HG03097 (cell line): Measurements from ENCODE around the gene NAT14.
"Not testable (repeated sequence)": the region's sequence is repeated elsewhere in the genome, so short reads cannot be mapped to it uniquely, and the experiment has no call there.

Experiments
- ATAC-seq: cut with Tn5 transposase; IDR thresholded peaks from one replicate; pipeline ENCODE4 v1.9.1; 2021; ENCODE audit not compliant: unreplicated experiment, low FRiP score

NAT14 gene

GRCh38 chr19:55485439-55486011 lies 537 bp downstream of the NAT14 start:
- ATAC-seq, result no peak

- ATAC-seq, result no peak
These were observed 1.3 kb downstream of the NAT14 start for GRCh38 chr19:55486043-55486970.

DNA sequence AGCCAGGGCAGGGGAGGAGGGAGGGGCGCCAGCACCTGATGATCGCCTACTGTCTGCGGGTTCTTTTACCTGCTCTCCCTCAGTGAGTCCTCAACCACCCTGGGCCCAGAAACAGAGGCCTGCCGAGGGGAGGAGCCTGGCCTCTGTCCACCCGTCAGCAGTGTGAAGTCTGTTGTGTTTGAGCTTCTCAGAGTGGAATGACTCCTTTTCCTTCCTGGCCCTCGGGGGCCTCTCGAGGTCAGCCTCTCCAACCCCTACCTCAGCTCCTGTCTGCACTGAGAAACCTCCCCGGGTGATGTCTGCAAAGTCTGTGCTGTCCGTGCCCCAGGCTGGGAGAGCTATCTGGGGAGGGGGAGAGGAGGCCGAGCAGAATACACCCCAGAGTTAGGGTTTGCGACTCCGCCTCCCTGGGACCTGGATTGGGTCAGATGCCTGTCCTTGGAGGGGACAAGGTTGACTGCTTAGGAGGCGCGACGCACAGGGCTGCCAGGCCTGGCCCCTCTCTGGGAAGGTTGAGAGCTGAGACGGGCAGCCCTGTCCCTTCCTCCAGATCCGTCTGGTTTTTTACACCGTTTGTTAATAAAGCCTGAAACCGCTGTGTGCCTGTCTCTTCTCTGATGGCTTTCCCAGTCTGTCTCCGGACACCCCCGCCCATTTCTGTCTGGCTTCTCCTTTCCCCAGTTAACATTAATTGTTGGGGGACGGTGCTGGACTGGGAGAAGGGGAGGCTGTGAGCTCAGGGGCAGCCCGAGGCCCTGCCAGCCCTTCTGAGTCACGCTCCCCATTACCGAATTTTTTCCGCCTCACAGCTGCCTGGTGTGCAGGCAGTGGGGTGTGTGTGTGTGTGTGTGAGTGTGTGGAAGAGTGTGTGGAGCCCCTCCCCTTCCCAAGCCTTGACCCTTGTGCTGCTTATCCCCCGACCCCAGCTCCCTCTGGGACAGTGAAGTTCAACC lies 2.3 kb downstream of the NAT14 start:
- no peak for ATAC-seq

GRCh38 chr19:55487924-55488687 lies 3.1 kb downstream of the NAT14 start, which contains the start of gene SSC5D:
Gene SSC5D (plus strand): TSS chr19:55488436. CDS start chr19:55488590, 154 bp downstream.
- ATAC-seq, result no peak

DNA sequence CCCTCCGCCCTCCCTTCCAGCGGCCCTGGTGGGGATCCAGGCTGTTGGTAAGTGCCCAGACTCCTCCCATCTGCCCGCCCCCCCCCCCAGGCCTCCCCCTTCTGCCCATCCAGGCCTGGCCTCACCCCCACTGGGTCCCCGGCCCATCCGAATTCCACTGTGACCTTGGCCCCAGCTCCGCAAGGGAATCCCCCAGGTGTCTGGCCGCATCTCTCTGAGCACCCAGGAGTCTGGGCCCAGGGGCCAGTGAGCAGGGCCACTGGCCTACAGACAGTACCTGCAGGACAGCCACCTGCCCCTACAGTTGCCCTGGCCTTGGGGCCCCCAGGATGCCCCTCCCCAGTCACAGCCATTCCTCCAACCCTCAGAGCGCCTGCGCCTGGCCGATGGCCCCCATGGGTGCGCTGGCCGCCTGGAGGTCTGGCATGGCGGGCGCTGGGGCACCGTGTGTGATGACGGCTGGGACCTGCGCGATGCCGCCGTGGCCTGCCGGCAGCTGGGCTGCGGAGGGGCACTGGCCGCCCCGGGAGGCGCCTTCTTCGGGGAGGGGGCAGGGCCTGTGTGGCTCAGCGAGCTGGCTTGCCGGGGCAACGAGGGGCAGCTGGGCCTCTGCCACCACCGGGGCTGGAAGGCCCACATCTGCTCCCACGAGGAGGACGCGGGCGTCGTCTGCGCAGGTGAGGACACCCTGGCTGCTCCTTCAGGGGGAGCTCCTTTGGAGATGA lies 4.2 kb downstream of the NAT14 start:
- ATAC-seq, result no peak

GRCh38 chr19:55489711-55490477 lies 4.9 kb downstream of the NAT14 start:
- ATAC-seq, result no peak

DNA sequence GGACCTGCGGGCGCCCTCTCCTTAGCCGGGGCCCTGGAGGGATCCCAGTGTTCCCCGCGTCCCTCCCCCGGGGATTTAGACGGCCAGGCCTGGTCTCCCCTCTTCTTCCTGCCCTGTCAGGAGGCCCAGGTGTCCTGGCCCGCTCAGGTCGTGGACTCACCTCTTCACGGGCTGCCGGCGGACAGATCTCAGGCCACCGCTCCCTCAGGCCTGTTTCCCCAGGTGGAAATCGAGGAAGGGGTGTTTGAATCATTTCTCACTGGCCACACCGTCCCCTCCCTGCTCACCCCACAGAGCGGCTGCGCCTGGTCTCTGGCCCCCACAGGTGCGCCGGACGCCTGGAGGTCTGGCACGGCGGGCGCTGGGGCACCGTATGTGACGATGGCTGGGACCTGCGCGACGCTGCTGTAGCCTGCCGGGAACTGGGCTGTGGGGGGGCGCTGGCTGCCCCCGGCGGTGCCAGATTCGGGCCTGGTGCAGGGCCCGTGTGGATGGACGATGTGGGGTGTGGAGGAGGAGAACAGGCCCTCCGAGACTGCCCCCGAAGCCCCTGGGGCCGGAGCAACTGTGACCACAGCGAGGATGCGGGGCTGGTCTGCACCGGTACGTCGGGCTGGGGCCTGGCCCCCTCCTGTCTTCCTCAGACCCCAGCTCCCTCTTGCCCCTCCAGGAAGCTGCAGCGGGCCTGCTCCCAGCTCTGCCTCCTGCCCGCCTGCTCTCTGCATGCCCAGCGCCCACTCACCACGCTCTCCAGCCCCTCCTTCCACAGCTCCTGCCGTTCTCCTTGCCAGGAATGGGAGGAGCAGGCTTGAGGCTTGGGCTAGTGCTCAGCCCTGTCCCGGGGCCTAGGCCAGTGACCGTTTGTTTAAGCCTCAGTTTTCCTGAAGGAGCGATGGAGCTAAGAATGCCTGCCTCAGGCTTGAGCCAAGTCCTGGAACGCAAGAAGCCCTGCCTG lies 5.8 kb downstream of the NAT14 start:
- ATAC-seq, result no peak

GRCh38 chr19:55491546-55492360 lies 6.8 kb downstream of the NAT14 start:
- no peak for ATAC-seq

- ATAC-seq, result no peak
These were observed 7.5 kb downstream of the NAT14 start for GRCh38 chr19:55492362-55492944.

- ATAC-seq, result no peak
These were observed 8.2 kb downstream of the NAT14 start for GRCh38 chr19:55493052-55493644.

DNA sequence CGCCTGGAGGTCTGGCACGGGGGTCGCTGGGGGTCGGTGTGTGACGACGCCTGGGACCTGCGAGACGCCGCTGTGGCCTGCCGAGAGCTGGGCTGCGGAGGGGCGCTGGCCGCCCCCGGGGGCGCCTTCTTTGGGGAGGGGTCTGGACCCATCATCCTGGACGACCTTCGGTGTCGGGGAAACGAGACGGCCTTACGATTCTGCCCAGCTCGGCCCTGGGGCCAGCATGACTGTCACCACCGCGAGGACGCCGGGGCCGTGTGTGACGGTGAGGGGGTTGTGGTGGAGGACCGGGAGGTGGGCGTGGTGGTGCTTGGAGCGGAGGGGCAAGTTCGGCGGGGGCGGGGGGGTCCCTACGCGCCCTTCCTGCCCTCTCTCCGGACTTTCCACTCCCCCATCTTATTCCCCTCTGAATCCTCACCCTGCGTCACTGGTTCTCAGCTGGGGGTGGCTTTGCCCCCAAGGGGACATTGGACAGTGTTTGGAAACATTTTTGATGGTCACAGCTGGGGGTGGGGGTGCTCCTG lies 8.7 kb downstream of the NAT14 start:
- ATAC-seq, result no peak

GRCh38 chr19:55494172-55494761 lies 9.3 kb downstream of the NAT14 start:
- ATAC-seq, result no peak

DNA sequence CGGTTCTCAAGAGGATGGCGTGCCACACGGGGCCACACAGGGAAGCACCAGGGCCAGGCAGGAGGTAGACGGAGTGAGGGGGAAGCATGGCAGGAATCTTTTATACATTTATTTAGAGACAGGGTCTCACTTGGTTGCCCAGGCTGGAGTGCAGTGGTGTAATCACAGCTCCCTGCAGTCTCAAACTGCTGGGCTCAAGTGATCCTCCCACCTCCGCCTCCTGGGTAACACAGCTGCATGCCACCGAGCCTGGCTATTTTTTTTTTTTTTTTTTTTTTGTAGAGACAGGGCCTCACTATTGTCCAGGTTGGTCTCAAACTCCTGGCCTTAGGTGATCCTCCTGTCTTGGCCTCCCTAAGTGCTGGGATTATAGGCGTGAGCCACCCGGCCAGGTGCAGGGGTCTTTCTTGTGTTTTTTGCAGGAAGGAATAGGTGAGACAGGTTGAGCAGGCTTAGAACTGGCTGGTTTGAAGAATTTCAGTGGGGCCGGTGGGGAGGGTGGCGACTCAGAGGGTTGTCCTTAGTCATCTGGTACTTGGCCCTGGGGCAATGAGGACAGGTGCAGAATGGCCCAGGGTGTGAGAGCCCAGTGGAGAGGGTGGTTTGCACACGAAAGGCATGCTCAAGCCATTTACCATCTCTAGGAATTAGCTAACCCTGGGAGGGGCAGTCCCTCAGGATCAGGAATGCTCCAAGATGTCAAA lies 10.8 kb downstream of the NAT14 start:
- no peak for ATAC-seq

- not testable (repeated sequence) for ATAC-seq
These were observed 11.8 kb downstream of the NAT14 start for GRCh38 chr19:55496820-55497219.

DNA sequence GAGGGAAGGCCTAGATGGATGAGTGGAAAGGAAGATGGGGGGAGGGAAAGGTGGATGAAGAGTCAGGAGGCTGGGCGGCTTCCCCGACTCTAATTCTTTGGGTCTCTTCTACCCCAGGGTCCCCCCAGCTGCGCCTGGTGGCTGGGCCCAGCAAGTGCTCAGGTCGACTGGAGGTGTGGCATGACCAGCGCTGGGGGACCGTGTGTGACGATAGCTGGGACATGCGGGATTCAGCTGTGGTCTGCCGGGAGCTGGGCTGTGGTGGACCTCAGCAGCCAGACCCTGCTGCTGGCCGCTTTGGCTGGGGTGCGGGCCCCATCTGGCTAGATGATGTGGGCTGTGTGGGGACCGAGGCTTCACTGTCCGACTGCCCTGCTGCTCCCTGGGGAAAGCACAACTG lies 12.8 kb downstream of the NAT14 start:
- no peak for ATAC-seq
